Upper lobe of left lung (tissue), 6 donors: ENCODE measurements around the gene HLA-DQA1. TPM values are rescaled to one million over a fixed set of nuclear protein-coding genes. Genes with fewer than 3 reads are reported as not detected.
"Not testable (repeated sequence)": the region's sequence is repeated elsewhere in the genome, so short reads cannot be mapped to it uniquely, and the experiment has no call there.

Experiments
- ATAC-seq, 2 donors: fragments of 200-7000 bp; cut with Tn5 transposase; one replicate each; pipeline ENCODE4 v1.9.1; 2022; ENCODE audit warnings: mild to moderate bottlenecking in 2 of 2, moderate library complexity in 2 of 2; ENCODE audit not compliant: low FRiP score in 2 of 2
- DNase-seq, 2 donors: peaks; one replicate each; pipeline ENCODE4 v3.0.0-alpha.2; 2019 to 2020
- H3K27ac ChIP-seq, 4 donors: fragments of 200-600 bp; sonication (generic); one replicate each; pipeline ENCODE4 v1.5.1; 2016 to 2019
- H3K27me3 ChIP-seq, 4 donors: fragments of 200-600 bp; sonication (generic); one replicate each; pipeline ENCODE4 v1.5.1; 2017 to 2019
- H3K36me3 ChIP-seq, 4 donors: fragments of 200-600 bp; sonication (generic); one replicate each; pipeline ENCODE4 v1.5.1; 2016 to 2019
- H3K4me1 ChIP-seq, 4 donors: fragments of 200-600 bp; sonication (generic); one replicate each; pipeline ENCODE4 v1.5.1; 2018 to 2019
- H3K4me3 ChIP-seq, 4 donors: fragments of 200-600 bp; sonication (generic); one replicate each; pipeline ENCODE4 v1.5.1; 2017 to 2019; ENCODE audit warnings: mild to moderate bottlenecking in 2 of 4, moderate library complexity in 1 of 4
- H3K9me3 ChIP-seq, 4 donors: fragments of 200-600 bp; sonication (generic); one replicate each; pipeline ENCODE4 v1.5.1; 2018 to 2019
- CTCF ChIP-seq, 6 experiments: fragments of 450-650 bp in 4 of 6; fragments of 200-600 bp in 2 of 6; sonication (generic) in 2 of 6; IDR thresholded peaks; one replicate each; pipeline ENCODE4 v1.5.1; 2016 to 2019; ENCODE audit warnings: antibody characterized with exemption in 6 of 6
- EP300 ChIP-seq, 4 donors: sonication (generic); formaldehyde crosslinking; IDR thresholded peaks; one replicate each; pipeline ENCODE4 v1.5.1; 2017; ENCODE audit warnings: antibody characterized with exemption in 4 of 4, control low read depth in 2 of 4
- POLR2A ChIP-seq, 4 donors: fragments of 450-650 bp; IDR thresholded peaks; one replicate each; pipeline ENCODE4 v1.5.1; 2016 to 2017; ENCODE audit warnings: antibody characterized with exemption in 4 of 4, mild to moderate bottlenecking in 2 of 4
- POLR2AphosphoS5 ChIP-seq, 2 donors: sonication (generic); formaldehyde crosslinking; IDR thresholded peaks; one replicate each; pipeline ENCODE4 v1.5.1; 2017; ENCODE audit warnings: antibody characterized with exemption in 2 of 2
- WGBS, 2 donors: methylation state at CpG; one replicate each; pipeline ENCODE4 v1.1.5; 2017 to 2018; 5-methylcytosine and 5-hydroxymethylcytosine counted together
- total RNA-seq, 6 donors: library from RNA; depleted of rRNA in 4 of 6; stranded (reverse); fragments of >200 nt in 4 of 6; gene quantifications; one replicate each; pipeline versions ENCODE4 v1.1.0 to v1.2.1, GENCODE V29; 2016 to 2021
- donor health status: DM: no; HTN: no; CAD: no; lungs with moderate emphysema.
- donor health status: DM: no; HTN: yes; CAD: no; lungs with severe emphysema.

HLA-DQA1 gene
- total RNA-seq, 6 donors from 2014 or later: 7.8 to 476 (median 122) TPM; not detected in 1

GRCh38 chr6:32639440-32640394, 2.5 kb downstream of the HLA-DQA1 start:
- DNase-seq (no peak), ATAC-seq (no peak)
- no peak for TF ChIP-seq EP300 (IDR thresholded peaks at IDR 0.05)
- no peak for TF ChIP-seq CTCF (IDR thresholded peaks at IDR 0.05)
- no peak for TF ChIP-seq POLR2A (IDR thresholded peaks at IDR 0.05)
- TF ChIP-seq POLR2AphosphoS5 (IDR thresholded peaks at IDR 0.05): no peak
- no peaks in the 10 kb centered on the region for H3K9me3 ChIP-seq
- WGBS, 2 donors: 55 to 61% methylated on average over 8 of the region's 8 CpGs
- no peaks in the 10 kb centered on the region for H3K27me3 ChIP-seq
- no peak overlapping the region for H3K4me3 ChIP-seq
- H3K36me3 ChIP-seq: no peaks in the 10 kb centered on the region
- H3K27ac ChIP-seq: no peak overlapping the region
- no peaks in the 10 kb centered on the region for H3K4me1 ChIP-seq

GRCh38 chr6:32641122-32641521, 3.9 kb downstream of the HLA-DQA1 start:
- WGBS, 2 donors: 55 to 79% methylated on average over 5 to 6 of the region's 6 CpGs
- no peaks in the 10 kb centered on the region for H3K27me3 ChIP-seq
- DNase-seq (no peak), ATAC-seq (no peak)
- H3K9me3 ChIP-seq: no peaks in the 10 kb centered on the region
- no peak for TF ChIP-seq POLR2AphosphoS5 (IDR thresholded peaks at IDR 0.05)
- TF ChIP-seq POLR2A (IDR thresholded peaks at IDR 0.05): no peak
- TF ChIP-seq EP300 (IDR thresholded peaks at IDR 0.05): no peak
- TF ChIP-seq CTCF (IDR thresholded peaks at IDR 0.05): no peak
- no peak overlapping the region for H3K4me3 ChIP-seq
- no peaks in the 10 kb centered on the region for H3K4me1 ChIP-seq
- no peaks in the 10 kb centered on the region for H3K36me3 ChIP-seq
- no peak overlapping the region for H3K27ac ChIP-seq

- H3K27ac ChIP-seq, H3K27me3 ChIP-seq, DNase-seq, H3K4me1 ChIP-seq, H3K4me3 ChIP-seq, H3K36me3 ChIP-seq, H3K9me3 ChIP-seq, ATAC-seq: not testable (repeated sequence)
- WGBS, 2 donors: 43 to 62% methylated on average over 1 to 2 of the region's 2 CpGs
These were observed 4.8 kb downstream of the HLA-DQA1 start for GRCh38 chr6:32641785-32642719.

GRCh38 chr6:32642720-32643106, 5.5 kb downstream of the HLA-DQA1 start:
- Histone ChIP-seq H3K27ac (no peak overlapping the region), H3K4me3 (no peak overlapping the region), H3K9me3 (no peaks in the 10 kb centered on the region), H3K4me1 (no peaks in the 10 kb centered on the region), H3K36me3 (no peaks in the 10 kb centered on the region), H3K27me3 (no peaks in the 10 kb centered on the region)
- ATAC-seq (no peak), DNase-seq (no peak)
- 63 to 64% methylated on average over 5 to 6 of the region's 6 CpGs for WGBS, 2 donors
- TF ChIP-seq EP300 (IDR thresholded peaks at IDR 0.05) (no peak), POLR2A (IDR thresholded peaks at IDR 0.05) (no peak), POLR2AphosphoS5 (IDR thresholded peaks at IDR 0.05) (no peak), CTCF (IDR thresholded peaks at IDR 0.05) (no peak)

- Histone ChIP-seq H3K4me1 (no peaks in the 10 kb centered on the region), H3K27me3 (no peaks in the 10 kb centered on the region), H3K36me3 (no peaks in the 10 kb centered on the region), H3K9me3 (no peaks in the 10 kb centered on the region), H3K4me3 (no peak overlapping the region), H3K27ac (no peak overlapping the region)
- no peak for DNase-seq
- TF ChIP-seq POLR2AphosphoS5 (IDR thresholded peaks at IDR 0.05) (no peak), POLR2A (IDR thresholded peaks at IDR 0.05) (no peak), EP300 (IDR thresholded peaks at IDR 0.05) (no peak), CTCF (IDR thresholded peaks at IDR 0.05) (no peak)
- WGBS, 2 donors: 69 to 71% methylated on average over 4 of the region's 4 CpGs
- no peak for ATAC-seq
These were observed 6.7 kb downstream of the HLA-DQA1 start for GRCh38 chr6:32643904-32644303.
